MM.1S (cell line): ENCODE data around the gene CACNA1I.

Source experiments
- CTCF ChIP-seq: fragments of 300-600 bp; sonication (generic); IDR thresholded peaks from 2 replicates; pipeline ENCODE4 v1.5.1; 2016; ENCODE audit warnings: antibody characterized with exemption, low read length, mixed read lengths
- EZH2phosphoT487 ChIP-seq: fragments of 300-600 bp; sonication (generic); IDR thresholded peaks from 2 replicates; pipeline ENCODE4 v1.6.1; 2018; ENCODE audit warnings: antibody characterized with exemption, low read length

DNA sequence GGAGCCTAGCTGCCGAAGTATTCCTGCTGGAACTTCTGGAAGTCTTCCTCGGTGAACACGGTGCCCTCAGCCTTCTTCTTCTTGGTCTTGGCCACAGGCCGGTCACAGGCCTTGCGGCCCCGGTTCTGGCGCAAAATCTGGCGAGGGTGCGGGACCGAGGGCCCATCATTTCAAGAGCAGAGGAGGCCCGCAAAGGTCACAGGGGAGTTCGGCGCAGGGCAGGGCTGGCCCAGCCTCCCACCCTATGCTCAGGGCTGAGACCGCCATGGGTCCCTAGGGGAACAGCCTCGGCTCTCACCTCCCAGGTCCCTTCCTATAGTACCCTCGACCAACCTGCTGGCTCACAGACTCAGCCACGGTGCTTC lies 41.1 kb upstream of the CACNA1I start:
- TF ChIP-seq CTCF (no peak), EZH2phosphoT487 (no peak)
